ENCODE measurements around the gene SGK1.

The SGK1 gene

GRCh38 chr6:134317471-134318131 lies at the start of gene SGK1:
TSS of gene SGK1 (minus strand) at chr6:134318112. CDS start at chr6:134317460, 652 bp downstream.
- no peak for DNase-seq

- DNase-seq: no peak
Observed at GRCh38 chr6:134363323-134364039, 45.6 kb upstream of the SGK1 start.

DNA sequence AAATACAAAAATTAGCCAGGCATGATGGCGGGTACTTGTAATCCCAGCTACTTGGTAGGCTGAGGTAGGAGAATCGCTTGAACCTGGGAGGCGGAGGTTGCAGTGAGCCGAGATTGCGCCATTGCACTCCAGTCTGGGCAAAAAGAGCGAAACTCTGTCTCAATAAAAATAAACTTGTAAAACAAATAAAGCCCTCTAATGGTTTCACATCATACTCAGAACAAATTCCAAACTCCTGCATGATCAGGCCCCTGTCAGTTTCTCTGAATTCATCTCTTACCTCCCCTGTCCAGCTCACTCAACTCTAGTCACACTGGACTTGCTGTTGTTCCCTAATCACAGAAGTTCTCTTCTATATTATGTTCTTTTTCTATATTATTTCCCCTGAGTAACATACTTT lies 43.1 kb upstream of the SGK1 start:
- no peak for DNase-seq

- no peak for DNase-seq
Observed at GRCh38 chr6:134359302-134359701, 41.4 kb upstream of the SGK1 start.

GRCh38 chr6:134358320-134358719 lies 40.4 kb upstream of the SGK1 start:
- no peak for DNase-seq

DNA sequence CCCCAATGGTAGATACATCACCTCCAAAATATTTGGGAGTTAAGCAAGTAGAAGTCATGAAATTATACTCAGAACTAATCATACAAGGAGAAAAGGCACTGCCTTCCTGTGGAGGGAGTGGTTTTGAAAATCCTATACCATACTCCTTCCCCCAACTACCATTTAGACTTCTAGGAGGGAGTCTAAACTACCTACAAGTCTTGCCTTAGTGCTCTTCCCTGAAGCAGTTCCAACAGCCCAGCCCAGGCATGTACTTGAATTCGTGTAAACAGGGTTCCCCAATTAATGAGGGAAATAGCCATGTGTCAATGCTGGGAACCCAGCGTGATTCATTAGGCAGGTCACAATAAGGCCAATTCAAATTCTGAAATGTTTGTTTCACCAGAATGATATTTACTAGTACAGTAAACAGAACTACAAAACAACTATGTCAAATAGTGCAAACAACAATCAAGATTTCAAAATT lies 39.1 kb upstream of the SGK1 start:
- no peak for DNase-seq

DNA sequence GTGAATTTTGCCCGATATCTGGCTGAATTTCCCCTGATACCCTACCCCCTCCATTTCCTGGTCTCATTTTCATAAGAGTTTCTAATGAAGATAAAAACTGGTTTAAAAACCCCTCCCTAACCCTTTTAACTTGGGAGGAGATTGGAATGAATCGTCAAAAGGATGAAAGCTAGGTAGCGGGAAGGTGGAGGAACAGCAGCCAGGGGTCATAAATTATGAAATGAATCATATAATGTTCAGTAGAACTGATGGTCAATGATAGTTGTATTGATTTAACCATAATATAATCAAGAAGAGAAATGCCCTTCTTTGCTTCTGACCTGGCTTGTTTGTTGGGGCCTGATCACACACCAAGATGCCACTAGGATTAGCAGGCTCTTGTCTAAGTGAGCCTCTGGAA lies 38.5 kb upstream of the SGK1 start:
- DNase-seq: no peak

- no peak for DNase-seq
Observed at GRCh38 chr6:134352786-134353480, 35.0 kb upstream of the SGK1 start.

- no peak for DNase-seq
Observed at GRCh38 chr6:134351615-134352474, 33.9 kb upstream of the SGK1 start.

GRCh38 chr6:134347885-134348805 lies 30.2 kb upstream of the SGK1 start:
- no peak for DNase-seq

DNA sequence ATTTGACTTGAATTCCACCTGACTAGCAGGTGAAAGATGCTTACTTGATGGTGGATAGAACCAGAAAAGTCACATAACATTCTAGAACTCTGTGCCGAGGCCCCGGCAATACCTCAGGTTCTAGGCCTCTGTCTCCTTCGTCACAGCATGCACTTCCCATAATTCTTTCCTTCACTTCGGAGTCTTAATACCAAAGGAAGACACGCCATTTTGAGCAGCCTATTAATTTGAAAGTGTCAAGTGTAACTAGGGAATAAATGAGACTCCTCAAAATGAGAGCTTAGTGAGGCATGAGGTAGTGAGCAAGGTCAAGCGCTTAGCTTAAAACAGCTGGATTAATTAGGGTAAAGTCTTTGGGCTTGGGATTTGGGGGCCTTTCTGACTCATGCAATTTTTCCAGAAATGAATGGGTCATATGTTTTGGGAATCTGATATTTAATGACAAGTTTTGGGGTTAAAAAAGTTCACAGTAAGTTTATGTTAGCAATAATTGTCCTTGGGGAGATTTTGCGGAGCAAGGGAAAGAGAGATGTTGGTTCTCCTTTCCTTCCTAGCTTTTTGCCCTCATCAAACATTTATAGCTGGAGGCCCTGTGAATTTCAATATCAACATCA lies 29.1 kb upstream of the SGK1 start:
- DNase-seq: no peak

DNA sequence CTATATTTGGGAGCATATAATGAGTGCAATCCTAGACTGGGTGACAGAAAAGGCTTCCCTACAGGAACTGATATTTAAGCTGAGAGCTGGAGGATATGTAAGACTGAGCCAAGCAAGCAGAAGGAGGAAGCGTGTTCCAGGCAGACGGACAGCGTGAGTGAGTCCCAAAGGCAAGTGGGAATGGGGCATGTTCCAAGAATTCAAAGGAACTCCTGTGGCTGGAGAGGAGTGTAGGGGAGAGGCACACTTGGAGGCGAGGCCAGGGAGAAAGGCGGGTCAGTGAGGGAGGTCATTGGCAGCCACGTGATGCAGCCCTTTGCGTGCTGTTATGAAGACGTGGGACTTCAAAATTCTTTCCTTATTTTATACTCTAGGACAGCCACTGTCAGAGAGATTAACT lies 27.9 kb upstream of the SGK1 start:
- DNase-seq: no peak

GRCh38 chr6:134343066-134343465 lies 25.2 kb upstream of the SGK1 start:
- DNase-seq: no peak

DNA sequence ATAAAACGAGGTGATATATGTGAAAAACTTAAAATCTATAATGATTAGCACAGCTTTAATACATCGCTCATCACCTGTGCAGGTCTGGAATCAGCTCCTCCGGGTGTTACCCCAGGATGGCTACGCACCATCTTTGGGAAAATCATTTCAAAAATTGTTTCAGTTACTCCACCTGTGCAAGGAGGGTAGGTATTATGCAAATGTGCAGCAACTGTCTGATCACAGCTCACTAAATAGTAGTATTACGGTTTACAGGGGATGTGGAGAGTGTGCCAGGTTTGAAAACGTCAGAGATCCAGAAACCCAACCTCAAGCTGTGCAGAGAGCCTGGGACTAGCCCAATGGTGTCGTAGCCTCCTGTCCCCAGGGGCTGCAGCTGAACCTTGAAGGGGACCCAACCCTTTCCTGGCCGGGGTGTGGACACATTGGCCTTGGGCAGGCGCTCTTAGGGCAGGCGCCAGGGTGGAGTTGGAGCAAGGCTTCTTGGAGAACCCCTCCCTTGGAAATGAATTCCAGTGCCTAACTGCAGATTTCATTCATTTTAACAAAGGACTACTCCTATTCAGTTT lies 24.2 kb upstream of the SGK1 start:
- DNase-seq: no peak

- DNase-seq: no peak
Observed at GRCh38 chr6:134340179-134340975, 22.5 kb upstream of the SGK1 start.

GRCh38 chr6:134339216-134339615 lies 21.3 kb upstream of the SGK1 start:
- DNase-seq: no peak

DNA sequence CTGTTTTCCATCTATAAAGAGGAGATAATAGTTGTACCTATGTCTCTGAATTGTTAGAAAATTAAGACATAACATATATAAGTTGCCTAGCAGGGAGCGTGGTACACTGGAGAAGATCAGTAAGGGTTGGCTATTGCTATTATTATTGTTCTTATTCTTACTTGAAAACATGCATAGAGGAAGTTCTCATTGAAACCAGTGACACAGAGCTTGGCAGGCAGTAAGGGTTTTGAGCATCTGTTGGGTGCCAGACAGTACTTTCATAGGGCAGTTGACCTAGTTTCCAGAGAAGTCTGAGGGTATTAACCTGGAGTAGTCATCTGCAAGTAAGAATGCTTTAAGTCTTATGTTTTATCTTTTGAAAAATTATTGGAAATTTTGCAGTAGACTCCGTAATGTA lies 13.3 kb upstream of the SGK1 start:
- DNase-seq: no peak

- no peak for DNase-seq
Observed at GRCh38 chr6:134330555-134330954, 12.6 kb upstream of the SGK1 start.

DNA sequence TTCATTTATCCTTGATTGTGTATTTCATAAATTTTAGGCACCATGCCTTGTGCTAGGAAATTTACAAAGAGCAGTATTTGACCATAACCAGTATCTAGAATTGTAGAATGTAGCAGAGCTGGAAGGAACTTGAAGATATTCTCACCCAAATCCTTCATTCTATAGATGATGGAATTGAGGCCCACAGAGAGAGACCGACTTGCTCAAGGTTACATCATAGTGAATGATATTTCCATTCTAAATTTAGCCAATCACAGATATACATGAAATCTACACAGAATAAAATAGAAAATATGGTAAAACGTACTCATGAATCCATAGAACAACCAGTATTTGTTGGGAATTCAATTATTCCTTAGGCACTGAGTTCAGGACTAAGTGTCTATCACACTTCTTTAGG lies 10.9 kb upstream of the SGK1 start:
- DNase-seq: no peak

DNA sequence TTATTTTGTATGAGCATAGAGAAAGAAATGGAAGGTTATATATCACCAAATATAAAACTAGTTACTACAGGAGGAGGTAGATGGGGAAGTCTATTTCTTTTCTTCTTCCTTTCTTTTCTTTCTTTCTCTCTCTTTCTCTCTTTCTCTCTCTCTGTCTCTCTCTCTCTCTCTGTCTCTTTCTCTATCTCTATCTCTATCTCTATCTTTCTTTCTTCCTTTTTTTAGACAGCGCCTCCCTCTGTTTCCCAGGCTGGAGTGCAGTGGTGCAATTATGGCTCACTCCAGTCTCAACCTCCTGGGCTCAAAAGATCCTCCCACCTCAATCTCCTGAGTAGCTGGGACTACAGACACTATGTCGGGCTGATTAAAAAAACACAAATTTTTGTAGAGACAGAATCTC lies 10.2 kb upstream of the SGK1 start:
- no peak for DNase-seq
